RCC 7860 (cell line): ENCODE data around the gene MYOZ2.

Source experiments
- DNase-seq: peaks from one replicate; pipeline ENCODE4 v3.0.0-alpha.2; 2015; ENCODE audit warnings: low spot score
- FAIRE-seq: peaks from 2 replicates; lab custom pipeline; 2012; peaks lifted over from hg19 to GRCh38; lab: Jason Lieb, UNC

The MYOZ2 gene

DNA sequence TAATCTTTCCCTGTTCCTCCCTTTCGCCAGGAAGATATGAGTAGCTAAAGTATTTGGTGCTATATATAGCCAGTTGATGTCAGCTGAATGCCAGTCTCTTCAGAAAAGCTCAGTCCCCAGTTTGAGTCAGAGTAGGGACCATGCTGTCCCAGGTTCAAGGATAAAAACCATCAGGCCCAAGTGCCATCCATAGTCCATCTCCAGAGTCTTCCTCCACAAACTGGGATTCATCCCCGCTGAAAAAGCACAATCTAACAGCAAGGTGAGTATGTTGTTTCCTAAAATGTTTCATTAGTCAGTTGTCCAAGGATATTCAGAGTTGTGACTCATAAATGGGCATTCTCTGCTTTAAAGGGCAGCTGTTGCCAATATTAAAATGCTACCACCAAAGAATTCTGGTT is at the start of gene MYOZ2:
Gene MYOZ2, plus strand, starts transcription at position 112 of the 401 bp plus-strand sequence. CDS start 694 bp downstream, outside the sequence.
- DNase-seq (no peak), FAIRE-seq (no peak)

DNA sequence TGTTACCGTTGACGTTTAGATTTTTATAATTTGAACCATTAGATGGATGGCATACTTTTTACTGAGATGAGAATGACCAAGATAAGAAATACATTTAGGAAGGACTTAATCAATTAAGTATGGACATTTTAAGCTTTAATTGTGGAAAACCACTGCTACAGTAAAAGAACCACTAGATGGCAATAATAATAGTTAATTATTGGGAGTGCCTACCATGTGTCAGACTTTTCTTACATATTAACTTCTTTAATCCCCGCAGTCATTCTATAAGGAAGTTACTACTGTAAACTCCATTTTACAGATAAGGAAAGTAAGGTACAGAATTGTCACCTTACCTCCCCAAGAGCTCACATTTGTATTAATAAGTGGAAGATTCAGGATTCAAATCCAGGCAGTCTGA is 48.5 kb upstream of the MYOZ2 start:
- FAIRE-seq (no peak), DNase-seq (no peak)

DNA sequence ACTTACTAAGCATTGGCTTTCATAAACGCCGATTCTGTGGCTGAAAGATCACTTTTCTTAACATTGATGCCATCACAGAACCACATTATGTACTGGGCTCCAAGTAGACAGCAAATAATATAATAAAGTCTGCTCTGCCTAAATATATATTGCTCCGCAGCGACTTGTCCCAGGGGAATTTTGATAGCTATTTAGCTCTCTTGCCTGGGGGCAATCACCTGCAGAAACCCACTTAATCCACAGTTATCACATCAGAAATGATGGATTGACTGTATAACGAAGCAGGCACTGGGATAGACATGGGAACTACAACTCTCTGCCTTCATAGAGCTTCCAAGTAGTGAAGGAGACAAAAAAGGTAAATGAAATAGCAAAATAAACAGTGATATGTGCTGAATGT is 48.0 kb upstream of the MYOZ2 start:
- FAIRE-seq (no peak), DNase-seq (no peak)

DNA sequence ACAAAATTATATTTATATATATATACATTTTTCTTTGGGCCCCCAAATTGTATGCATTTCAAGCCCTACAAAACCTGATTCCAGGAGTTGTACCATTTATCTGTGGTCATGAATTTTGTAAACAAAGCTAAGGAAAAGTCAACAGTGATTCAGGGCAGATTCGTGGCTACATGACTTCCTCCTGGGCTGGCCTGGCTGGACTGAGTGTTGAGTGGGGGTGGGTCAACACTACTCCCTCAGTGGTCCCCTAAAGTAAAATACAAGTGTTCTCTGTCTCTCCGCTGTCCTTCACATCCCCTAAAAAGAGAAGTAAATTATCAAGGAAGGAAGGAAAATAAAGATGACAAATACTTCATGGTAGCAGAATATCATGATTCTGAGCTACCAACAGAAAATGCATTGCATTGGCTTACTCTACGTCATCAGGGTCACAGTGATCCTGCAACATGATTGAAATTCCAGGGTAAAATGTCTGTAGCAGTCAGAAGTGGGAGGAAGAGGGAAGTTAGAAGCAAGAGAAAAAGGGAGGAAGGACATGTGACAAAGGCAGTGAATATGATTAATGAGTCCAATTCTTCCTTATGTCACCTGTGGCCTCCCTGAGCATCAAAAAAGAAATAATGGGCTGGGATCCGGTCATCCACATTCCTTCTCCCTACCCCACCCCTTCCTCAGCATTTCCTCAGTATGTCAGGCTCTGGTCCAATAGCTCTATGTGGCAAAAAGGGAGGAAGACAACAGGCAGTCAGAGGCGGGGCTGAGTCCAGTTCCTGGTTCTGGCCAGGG is 42.4 kb upstream of the MYOZ2 start:
- FAIRE-seq = no peak
- no peak for DNase-seq

DNA sequence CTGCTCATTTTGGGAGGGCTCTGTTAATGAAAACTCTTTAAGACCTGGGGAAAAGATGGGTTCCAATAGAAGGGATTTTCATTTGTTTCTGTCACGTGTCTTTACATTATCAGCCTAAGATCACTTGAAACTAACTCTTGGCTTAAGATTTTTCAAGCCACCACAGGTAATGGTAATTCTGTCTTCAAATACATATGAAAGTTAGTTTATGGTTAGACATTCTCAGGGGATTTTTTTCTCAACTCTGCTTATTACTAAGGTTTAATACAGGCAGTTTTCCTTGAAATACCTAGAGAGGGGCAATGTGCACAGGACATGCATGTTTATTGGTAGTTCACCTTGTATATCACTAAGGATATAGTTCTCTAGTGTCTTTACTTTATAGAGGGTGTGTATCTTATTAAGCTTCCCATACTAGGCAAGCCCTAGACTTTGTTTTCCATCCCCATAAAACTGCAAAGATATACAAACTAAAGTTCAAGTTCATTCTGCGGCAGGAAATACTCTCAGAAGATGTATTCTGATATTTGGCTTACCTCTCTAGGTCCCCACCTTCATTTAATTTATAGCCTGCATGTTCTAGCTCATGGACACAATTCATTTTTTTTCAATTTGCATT is 38.2 kb upstream of the MYOZ2 start:
- DNase-seq (no peak), FAIRE-seq (no peak)

DNA sequence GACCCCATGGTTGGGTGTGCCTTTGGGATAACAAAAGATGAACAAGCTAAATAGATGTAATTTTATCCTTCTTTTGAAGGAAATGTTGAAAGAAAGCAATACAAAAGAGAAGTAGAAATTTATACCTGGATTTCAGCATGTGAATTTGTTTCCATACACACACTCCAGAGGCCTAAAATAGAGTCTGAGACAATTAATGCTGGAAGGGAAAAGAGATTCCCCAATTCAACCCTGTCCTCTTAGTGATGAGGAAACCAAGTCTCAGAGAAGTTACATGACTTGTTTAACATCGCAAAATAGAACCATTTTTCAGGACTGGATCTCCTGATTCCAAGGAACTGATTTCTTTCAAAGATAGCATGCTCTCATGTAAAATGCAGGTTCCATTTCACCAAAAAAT is 37.3 kb upstream of the MYOZ2 start:
- no peak for FAIRE-seq
- no peak for DNase-seq

DNA sequence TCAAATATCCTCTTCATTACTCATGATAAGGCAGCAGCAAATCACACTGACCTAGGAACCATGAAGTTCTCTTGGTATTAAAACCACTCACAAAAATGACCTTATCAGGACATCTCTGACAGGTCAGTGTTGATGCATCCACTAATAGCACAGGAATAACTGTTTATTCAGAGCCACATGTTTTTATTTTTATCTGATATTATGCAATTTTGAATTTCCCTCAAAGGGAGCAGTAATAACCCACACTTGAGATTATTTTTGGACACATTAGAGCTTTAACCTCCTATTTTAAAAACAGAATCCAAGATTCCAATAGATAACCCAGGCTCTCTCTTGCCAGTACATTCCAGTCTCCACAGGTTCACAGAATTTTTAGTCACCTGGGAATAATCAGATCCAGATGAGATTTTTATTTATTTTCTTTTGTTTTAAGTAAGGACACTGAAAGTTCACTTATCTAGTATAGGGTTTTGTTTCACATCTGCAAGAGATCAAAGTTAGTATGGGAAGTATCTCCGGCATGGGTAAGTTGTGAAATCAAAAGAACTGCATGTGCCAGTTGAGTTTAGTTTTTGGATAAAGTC is 36.3 kb upstream of the MYOZ2 start:
- DNase-seq (peak; percentile 24), FAIRE-seq (no peak)

DNA sequence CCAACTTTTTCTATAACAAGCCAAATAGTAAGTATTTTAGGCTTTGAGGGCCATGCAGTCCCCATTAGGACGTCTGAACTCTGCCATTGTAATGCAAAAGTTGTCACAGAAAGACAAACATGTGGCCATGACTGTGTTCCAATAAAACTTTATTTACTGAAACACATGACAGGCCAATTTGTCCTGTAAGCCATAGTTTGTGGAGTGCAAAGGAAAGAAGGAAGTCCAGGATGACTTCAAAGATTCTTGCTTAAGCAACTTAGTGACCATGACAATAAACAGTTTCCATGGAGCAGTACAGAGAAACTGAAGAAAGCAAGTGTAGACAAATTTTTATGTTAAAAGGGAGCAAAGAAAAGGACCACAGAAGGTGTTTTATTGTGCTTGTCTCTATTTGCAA is 35.0 kb upstream of the MYOZ2 start:
- FAIRE-seq = no peak
- no peak for DNase-seq

- FAIRE-seq = peak; percentile 95
- DNase-seq = peak; percentile 96
These were observed 32.4 kb upstream of the MYOZ2 start for GRCh38 chr4:119103263-119103662.

DNA sequence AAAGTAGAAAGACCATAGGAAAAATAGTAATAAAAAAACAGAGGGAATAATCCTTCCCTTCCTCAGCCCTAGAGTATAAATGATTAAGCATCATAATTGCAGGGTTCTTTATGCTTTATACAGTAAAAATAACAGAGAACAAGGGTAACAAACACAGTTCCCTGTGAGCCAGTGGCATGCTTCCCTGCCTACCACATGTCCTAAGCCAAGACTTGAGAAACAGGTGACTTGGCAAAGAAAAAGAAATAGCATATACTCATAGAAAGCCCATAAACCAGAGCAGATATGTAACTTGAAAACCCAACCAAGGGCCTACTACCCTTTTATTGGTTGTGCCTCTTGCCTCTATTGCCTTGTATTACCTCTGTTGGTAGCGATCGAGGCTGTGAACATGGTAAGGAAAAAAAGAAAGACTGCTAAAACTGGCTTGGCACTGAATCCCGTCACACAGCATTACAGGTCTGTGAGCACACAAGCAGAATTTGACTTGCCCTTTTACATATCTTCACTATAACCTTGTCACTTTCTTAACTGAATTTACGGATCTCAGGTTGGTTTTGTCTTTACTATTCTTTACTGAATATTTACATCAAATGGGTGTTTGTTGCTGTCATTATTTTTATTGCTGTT is 30.9 kb upstream of the MYOZ2 start:
- FAIRE-seq (no peak), DNase-seq (no peak)

DNA sequence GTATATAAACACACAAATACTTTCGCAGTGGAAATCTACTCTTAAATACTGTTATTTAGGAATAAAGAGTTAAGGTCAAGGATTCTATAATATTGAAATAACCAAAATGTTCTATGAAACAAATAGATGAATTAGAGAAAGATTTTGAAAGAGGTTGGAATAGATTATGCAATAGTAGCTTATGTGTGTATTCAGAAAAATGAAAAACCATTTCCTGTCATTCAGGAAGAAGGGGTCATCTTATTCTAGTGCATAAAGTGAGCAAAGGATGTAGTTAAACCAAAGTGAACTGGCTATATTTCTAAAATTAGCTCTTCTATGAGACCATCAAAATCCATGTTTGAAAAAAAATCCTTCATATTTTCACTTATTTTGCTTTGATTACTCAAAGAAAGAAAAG is 30.0 kb upstream of the MYOZ2 start:
- FAIRE-seq (no peak), DNase-seq (no peak)

DNA sequence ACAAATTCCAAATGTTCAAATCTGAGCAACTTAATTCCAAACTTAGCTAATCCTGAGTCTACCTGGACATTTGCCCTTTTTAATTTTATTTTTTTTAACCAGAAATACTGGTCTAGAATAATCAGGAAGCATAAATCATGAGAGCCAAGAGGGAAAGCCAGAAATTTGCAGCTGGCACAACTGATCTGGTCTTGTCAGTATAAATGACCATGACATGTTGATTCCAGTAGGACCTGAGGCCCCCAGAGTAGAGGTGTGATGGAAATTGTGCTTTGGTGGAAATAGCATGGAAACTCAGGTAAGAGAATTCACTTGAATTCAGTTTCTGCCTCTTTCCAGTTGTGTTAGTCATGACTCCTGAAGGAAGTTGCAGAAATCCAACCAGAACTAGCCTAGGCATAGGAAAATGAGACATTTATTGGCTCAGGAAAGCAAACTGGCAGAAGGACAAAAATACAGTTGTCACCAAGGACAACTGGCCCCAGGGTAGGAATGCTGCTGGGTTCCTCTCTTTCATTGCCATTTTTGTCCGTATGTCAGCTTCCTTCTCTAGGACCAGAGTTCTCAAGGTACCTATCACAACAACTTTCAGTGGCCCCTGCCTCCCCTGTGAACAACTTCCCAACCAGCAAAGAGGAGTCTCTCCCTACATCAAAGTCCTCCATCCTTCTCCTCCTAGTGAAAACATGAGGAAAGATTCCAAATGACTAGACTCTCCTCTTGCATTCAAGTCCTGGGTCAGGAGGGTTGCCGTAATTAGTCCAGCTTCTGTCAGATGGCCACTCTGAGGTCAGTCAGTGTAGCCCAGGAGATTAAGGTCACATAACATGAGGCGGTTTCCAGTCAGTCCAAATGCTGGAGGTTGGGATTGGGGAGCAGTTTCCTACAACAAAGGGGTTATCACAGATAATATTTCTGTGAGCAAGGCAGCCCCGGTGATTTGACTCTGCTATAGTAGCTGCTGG is 29.3 kb upstream of the MYOZ2 start:
- DNase-seq = no peak
- FAIRE-seq = no peak

DNA sequence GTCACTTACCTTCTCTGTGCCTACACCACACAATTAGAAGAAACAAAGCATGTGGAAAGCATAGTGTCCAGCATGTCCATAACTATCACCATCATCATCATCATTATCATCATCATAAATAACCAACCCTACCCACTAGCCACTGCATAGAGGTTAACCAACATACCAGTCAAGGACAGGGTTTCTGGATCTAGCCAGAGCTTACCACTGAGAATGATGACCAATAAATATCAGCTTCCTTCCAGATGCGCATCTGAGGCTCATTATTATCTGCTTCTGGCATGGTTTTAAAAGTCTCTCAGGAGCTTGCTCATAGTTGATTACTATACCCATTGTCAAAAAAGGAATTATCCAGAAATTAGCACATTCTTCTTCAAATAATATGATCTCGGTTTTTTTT is 25.5 kb upstream of the MYOZ2 start:
- FAIRE-seq (no peak), DNase-seq (no peak)

GRCh38 chr4:119111296-119111695 is 24.3 kb upstream of the MYOZ2 start:
- DNase-seq = no peak
- FAIRE-seq = no peak

- FAIRE-seq = peak; percentile 93
- DNase-seq = peak; percentile 75
These were observed 22.5 kb upstream of the MYOZ2 start for GRCh38 chr4:119113033-119113655.

- FAIRE-seq (no peak), DNase-seq (no peak)
These were observed 19.6 kb upstream of the MYOZ2 start for GRCh38 chr4:119116021-119116420.

DNA sequence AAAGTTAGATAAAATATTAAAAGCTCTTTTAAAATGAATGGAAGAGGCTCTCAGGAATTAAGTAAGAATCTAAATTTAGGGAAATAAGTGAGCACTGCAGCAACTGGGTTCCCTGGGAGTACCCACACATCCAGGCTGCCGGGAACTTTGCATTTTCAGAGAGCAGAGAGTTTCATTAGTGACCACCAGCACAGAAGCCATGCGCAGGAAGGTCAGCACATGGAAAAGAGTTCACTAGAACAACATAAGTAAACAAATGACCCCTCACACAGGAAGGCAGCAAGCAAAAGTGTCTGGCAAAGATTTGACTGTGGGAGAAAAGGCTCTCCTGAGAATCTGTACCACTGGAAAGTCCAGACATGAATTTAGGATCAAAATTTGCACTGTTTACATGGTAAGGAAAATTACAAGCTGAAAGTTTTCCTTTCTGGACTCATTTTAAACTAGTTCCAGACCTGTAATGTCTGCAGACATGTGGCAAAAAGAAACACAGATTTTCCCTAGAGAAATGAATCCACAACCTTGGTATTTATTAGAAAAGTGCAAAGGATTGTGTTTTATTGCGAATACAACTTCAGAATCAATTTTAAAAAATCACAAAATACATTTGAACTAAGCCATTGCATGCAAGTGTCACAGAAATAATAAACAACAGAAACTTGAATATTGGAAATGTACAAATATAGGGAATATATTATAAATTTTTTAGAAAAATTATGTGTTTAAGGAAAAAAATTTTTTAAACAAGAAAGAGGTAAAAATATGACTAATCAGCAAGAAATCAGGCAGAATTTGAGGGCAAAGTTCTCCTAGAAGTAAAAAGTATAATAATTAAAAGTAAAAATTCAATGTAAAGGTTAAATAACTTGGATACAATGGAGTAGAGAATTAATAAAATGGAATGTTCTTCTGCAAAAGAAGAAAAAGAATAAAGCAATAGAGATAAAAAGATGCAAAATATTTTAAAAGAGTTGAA is 18.4 kb upstream of the MYOZ2 start:
- FAIRE-seq = no peak
- no peak for DNase-seq

DNA sequence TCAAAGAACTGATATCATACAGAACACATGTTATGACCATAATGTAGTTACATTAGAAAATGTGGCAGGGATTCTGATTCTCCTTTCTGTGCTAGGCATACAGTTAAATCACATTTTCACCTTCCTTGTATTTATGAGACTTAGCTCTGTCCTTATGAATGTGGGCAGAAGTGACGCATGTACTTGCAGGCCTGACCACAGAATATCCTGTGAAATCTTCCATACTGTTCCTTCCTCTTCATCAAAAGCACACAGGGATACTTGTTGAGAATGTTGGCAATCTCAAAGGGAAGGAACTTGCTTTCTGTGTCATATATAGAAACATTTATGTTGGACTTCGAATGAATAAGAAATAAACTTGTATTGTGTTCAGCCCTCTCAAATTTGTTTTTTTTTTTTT is 17.2 kb upstream of the MYOZ2 start:
- no peak for FAIRE-seq
- no peak for DNase-seq

GRCh38 chr4:119124352-119124751 is 11.3 kb upstream of the MYOZ2 start:
- DNase-seq (no peak), FAIRE-seq (no peak)
